H1 (cell line): Measurements from ENCODE around the gene STAT1. TPM values are rescaled to one million over a fixed set of nuclear protein-coding genes. Genes with fewer than 3 reads are reported as not detected.
A peak's percentile ranks its signal among the peaks of the same experiment; 100 is the strongest.

Experiments
- POLR2A ChIP-seq, 2 experiments: IDR thresholded peaks; 1 replicate in 1 of 2; 2 replicates in 1 of 2; pipeline ENCODE4 v1.6.1; 2011; ENCODE audit warnings: low read depth in 2 of 2, low read length in 2 of 2, mild to moderate bottlenecking in 2 of 2; ENCODE audit errors: control extremely low read depth in 1 of 2
- SIN3A ChIP-seq, 2 experiments: IDR thresholded peaks in 1 of 2; conservative IDR thresholded peaks in 1 of 2; 2 replicates each; pipeline ENCODE4 v1.6.1; 2011 to 2012; ENCODE audit warnings: low read length in 2 of 2, improper control_type of control experiment in 1 of 2, low read depth in 1 of 2, mild to moderate bottlenecking in 1 of 2
- polyA plus RNA-seq, 7 experiments: library from polyadenylated mRNA; depleted of rRNA in 3 of 7; stranded (reverse) in 5 of 7; unstranded in 2 of 7; fragments of >200 nt in 5 of 7; fragments of 200-250 nt in 2 of 7; gene quantifications; 1 replicate in 5 of 7; 2 replicates in 1 of 7; 4 replicates in 1 of 7; pipeline versions ENCODE4 v1.2.1 to v1.2.3, GENCODE V29; 2011 to 2013; ENCODE audit warnings: missing spikeins in 2 of 7, mixed read lengths in 2 of 7
- total RNA-seq: library from RNA; stranded (reverse); fragmentation: NEBNext Ultra II Directional; extraction: Animal tissue kit (Norgen Biotek cat#: 25700); gene quantifications from 2 replicates; pipeline ENCODE4 v1.2.1, GENCODE V29; 2021
- TF ChIP-seq, protein P1 (sequence below): IDR thresholded peaks from 2 replicates; pipeline ENCODE4 v1.6.1; 2011; ENCODE audit warnings: low read depth, mild to moderate bottlenecking, low read length; ENCODE audit not compliant: insufficient read depth

Gene STAT1
- total and polyA plus RNA-seq, 2 of the 8 experiments (the other 6 are each of a cell fraction or from before 2014, with no cell fraction given) = 20.3 to 43.0 TPM

DNA sequence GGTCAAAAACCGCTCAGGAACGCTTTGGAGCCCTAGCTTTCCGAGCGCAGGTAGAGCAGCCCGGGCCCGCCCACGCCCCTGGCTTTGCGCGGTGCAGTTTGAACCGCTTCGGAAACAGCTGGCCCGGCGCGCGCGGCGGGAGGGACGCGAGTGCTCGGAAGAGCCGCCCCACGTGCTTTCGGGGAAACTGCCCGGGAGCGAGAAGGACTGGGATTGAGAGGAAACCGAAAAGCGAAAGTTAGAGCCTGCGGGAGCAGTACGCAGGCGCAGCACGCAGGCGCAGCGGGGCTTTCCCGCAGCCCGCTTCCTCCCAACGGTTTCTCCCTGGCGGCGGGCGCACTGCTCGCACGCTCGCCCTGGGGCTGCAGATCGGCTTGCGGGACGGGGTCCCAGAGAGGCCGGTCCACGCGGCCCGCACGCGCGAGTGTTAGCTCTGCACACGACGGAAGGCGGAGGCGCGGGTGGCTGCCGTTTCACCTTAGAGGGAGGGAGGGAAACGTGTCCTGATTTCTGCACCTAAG is 6.3 kb upstream of the STAT1 start (continued):
- peak; percentile 97 to 99 for TF ChIP-seq SIN3A (conservative IDR thresholded peaks at IDR 0.05 in 1 of 2, IDR thresholded peaks at IDR 0.05 in 1 of 2; ENCODE audit: low read depth in 1 of 2, low read length in 2 of 2)
- TF ChIP-seq, protein P1, sequence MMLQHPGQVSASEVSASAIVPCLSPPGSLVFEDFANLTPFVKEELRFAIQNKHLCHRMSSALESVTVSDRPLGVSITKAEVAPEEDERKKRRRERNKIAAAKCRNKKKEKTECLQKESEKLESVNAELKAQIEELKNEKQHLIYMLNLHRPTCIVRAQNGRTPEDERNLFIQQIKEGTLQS = no peak
- peak; percentile 89 to 95 for TF ChIP-seq POLR2A (IDR thresholded peaks at IDR 0.05; ENCODE audit: control extremely low read depth in 1 of 2, low read depth in 2 of 2, low read length in 2 of 2)
